ENCODE results near the gene GLB1L2.

The GLB1L2 gene

GRCh38 chr11:134399293-134399654 is 67.5 kb downstream of the GLB1L2 start:
- Histone ChIP-seq H3K27ac (ENCODE audit: low read depth, low read length) (no peak overlapping the region), H3K4me1 (ENCODE audit: control insufficient read depth, insufficient read depth, low read length) (peaks cover 6% of the 10 kb centered on the region; the same call in 1 of the 2 replicates), H3K9me3 (ENCODE audit: control insufficient read depth, insufficient read depth, low read depth, low read length) (no peaks in the 10 kb centered on the region), H3K27me3 (ENCODE audit: control insufficient read depth, insufficient read depth, low read length) (no peaks in the 10 kb centered on the region), H3K4me3 (ENCODE audit: low read depth, low read length) (no peak overlapping the region), H3K9ac (ENCODE audit: low read length) (no peak overlapping the region), H3K36me3 (ENCODE audit: control insufficient read depth, insufficient read depth, low read length) (no peaks in the 10 kb centered on the region)

GRCh38 chr11:134399996-134400395 is 68.2 kb downstream of the GLB1L2 start:
- Histone ChIP-seq H3K27ac (ENCODE audit: low read depth, low read length) (no peak overlapping the region), H3K36me3 (ENCODE audit: control insufficient read depth, insufficient read depth, low read length) (no peaks in the 10 kb centered on the region), H3K9ac (ENCODE audit: low read length) (no peak overlapping the region), H3K9me3 (ENCODE audit: control insufficient read depth, insufficient read depth, low read depth, low read length) (no peaks in the 10 kb centered on the region), H3K4me3 (ENCODE audit: low read depth, low read length) (no peak overlapping the region), H3K27me3 (ENCODE audit: control insufficient read depth, insufficient read depth, low read length) (no peaks in the 10 kb centered on the region), H3K4me1 (ENCODE audit: control insufficient read depth, insufficient read depth, low read length) (peaks cover 6% of the 10 kb centered on the region; the same call in 1 of the 2 replicates)

GRCh38 chr11:134401825-134402809 is 70.3 kb downstream of the GLB1L2 start:
- Histone ChIP-seq H3K36me3 (ENCODE audit: control insufficient read depth, insufficient read depth, low read length) (no peaks in the 10 kb centered on the region), H3K9ac (ENCODE audit: low read length) (no peak overlapping the region), H3K27ac (ENCODE audit: low read depth, low read length) (no peak overlapping the region), H3K27me3 (ENCODE audit: control insufficient read depth, insufficient read depth, low read length) (0 out of 2 replicates have a peak, but pooled peaks cover 2% of the 10 kb centered on the region), H3K4me3 (ENCODE audit: low read depth, low read length) (no peak overlapping the region), H3K9me3 (ENCODE audit: control insufficient read depth, insufficient read depth, low read depth, low read length) (no peaks in the 10 kb centered on the region), H3K4me1 (ENCODE audit: control insufficient read depth, insufficient read depth, low read length) (peaks cover 15% of the 10 kb centered on the region; the same call in 1 of the 2 replicates)

GRCh38 chr11:134402910-134403309 is 71.1 kb downstream of the GLB1L2 start:
- Histone ChIP-seq H3K9ac (ENCODE audit: low read length) (no peak overlapping the region), H3K27me3 (ENCODE audit: control insufficient read depth, insufficient read depth, low read length) (peaks cover 7% of the 10 kb centered on the region; the same call in 1 of the 2 replicates), H3K4me3 (ENCODE audit: low read depth, low read length) (no peak overlapping the region), H3K36me3 (ENCODE audit: control insufficient read depth, insufficient read depth, low read length) (no peaks in the 10 kb centered on the region), H3K27ac (ENCODE audit: low read depth, low read length) (no peak overlapping the region), H3K4me1 (ENCODE audit: control insufficient read depth, insufficient read depth, low read length) (peaks cover 20% of the 10 kb centered on the region; the same call in 1 of the 2 replicates), H3K9me3 (ENCODE audit: control insufficient read depth, insufficient read depth, low read depth, low read length) (no peaks in the 10 kb centered on the region)

GRCh38 chr11:134404575-134405341 is 73.0 kb downstream of the GLB1L2 start:
- Histone ChIP-seq H3K9ac (ENCODE audit: low read length) (no peak overlapping the region), H3K36me3 (ENCODE audit: control insufficient read depth, insufficient read depth, low read length) (no peaks in the 10 kb centered on the region), H3K9me3 (ENCODE audit: control insufficient read depth, insufficient read depth, low read depth, low read length) (no peaks in the 10 kb centered on the region), H3K27me3 (ENCODE audit: control insufficient read depth, insufficient read depth, low read length) (peaks cover 15% of the 10 kb centered on the region), H3K27ac (ENCODE audit: low read depth, low read length) (no peak overlapping the region), H3K4me1 (ENCODE audit: control insufficient read depth, insufficient read depth, low read length) (peaks cover 23% of the 10 kb centered on the region; the same call in 1 of the 2 replicates), H3K4me3 (ENCODE audit: low read depth, low read length) (no peak overlapping the region)

GRCh38 chr11:134405436-134405835 is 73.6 kb downstream of the GLB1L2 start:
- Histone ChIP-seq H3K4me1 (ENCODE audit: control insufficient read depth, insufficient read depth, low read length) (peaks cover 28% of the 10 kb centered on the region; the same call in 1 of the 2 replicates), H3K9me3 (ENCODE audit: control insufficient read depth, insufficient read depth, low read depth, low read length) (no peaks in the 10 kb centered on the region), H3K9ac (ENCODE audit: low read length) (no peak overlapping the region), H3K27ac (ENCODE audit: low read depth, low read length) (no peak overlapping the region), H3K4me3 (ENCODE audit: low read depth, low read length) (no peak overlapping the region), H3K27me3 (ENCODE audit: control insufficient read depth, insufficient read depth, low read length) (peaks cover 22% of the 10 kb centered on the region), H3K36me3 (ENCODE audit: control insufficient read depth, insufficient read depth, low read length) (no peaks in the 10 kb centered on the region)

- Histone ChIP-seq H3K4me3 (ENCODE audit: low read depth, low read length) (no peak overlapping the region), H3K9me3 (ENCODE audit: control insufficient read depth, insufficient read depth, low read depth, low read length) (no peaks in the 10 kb centered on the region), H3K27me3 (ENCODE audit: control insufficient read depth, insufficient read depth, low read length) (peaks cover 26% of the 10 kb centered on the region), H3K4me1 (ENCODE audit: control insufficient read depth, insufficient read depth, low read length) (peaks cover 33% of the 10 kb centered on the region), H3K27ac (ENCODE audit: low read depth, low read length) (no peak overlapping the region), H3K36me3 (ENCODE audit: control insufficient read depth, insufficient read depth, low read length) (no peaks in the 10 kb centered on the region), H3K9ac (ENCODE audit: low read length) (no peak overlapping the region)
Observed at GRCh38 chr11:134405841-134406240, 74.1 kb downstream of the GLB1L2 start.

- peaks cover 33% of the 10 kb centered on the region for H3K27me3 ChIP-seq (ENCODE audit: control insufficient read depth, insufficient read depth, low read length)
- H3K9me3 ChIP-seq (ENCODE audit: control insufficient read depth, insufficient read depth, low read depth, low read length), result no peaks in the 10 kb centered on the region
- H3K9ac ChIP-seq (ENCODE audit: low read length), result no peak overlapping the region
- no peaks in the 10 kb centered on the region for H3K36me3 ChIP-seq (ENCODE audit: control insufficient read depth, insufficient read depth, low read length)
- peaks cover 35% of the 10 kb centered on the region for H3K4me1 ChIP-seq (ENCODE audit: control insufficient read depth, insufficient read depth, low read length)
- H3K27ac ChIP-seq (ENCODE audit: low read depth, low read length), result no peak overlapping the region
- H3K4me3 ChIP-seq (ENCODE audit: low read depth, low read length), result no peak overlapping the region
Observed at GRCh38 chr11:134406264-134407185, 74.7 kb downstream of the GLB1L2 start.

- H3K9ac ChIP-seq (ENCODE audit: low read length), result no peak overlapping the region
- H3K27me3 ChIP-seq (ENCODE audit: control insufficient read depth, insufficient read depth, low read length), result peaks cover 34% of the 10 kb centered on the region
- no peak overlapping the region for H3K27ac ChIP-seq (ENCODE audit: low read depth, low read length)
- no peaks in the 10 kb centered on the region for H3K36me3 ChIP-seq (ENCODE audit: control insufficient read depth, insufficient read depth, low read length)
- H3K4me1 ChIP-seq (ENCODE audit: control insufficient read depth, insufficient read depth, low read length), result peaks cover 31% of the 10 kb centered on the region
- H3K9me3 ChIP-seq (ENCODE audit: control insufficient read depth, insufficient read depth, low read depth, low read length), result no peaks in the 10 kb centered on the region
- H3K4me3 ChIP-seq (ENCODE audit: low read depth, low read length), result no peak overlapping the region
Observed at GRCh38 chr11:134407321-134407828, 75.6 kb downstream of the GLB1L2 start.

GRCh38 chr11:134407923-134408322 is 76.1 kb downstream of the GLB1L2 start:
- H3K27ac ChIP-seq (ENCODE audit: low read depth, low read length), result no peak overlapping the region
- no peaks in the 10 kb centered on the region for H3K9me3 ChIP-seq (ENCODE audit: control insufficient read depth, insufficient read depth, low read depth, low read length)
- H3K4me1 ChIP-seq (ENCODE audit: control insufficient read depth, insufficient read depth, low read length), result peaks cover 30% of the 10 kb centered on the region
- H3K9ac ChIP-seq (ENCODE audit: low read length), result no peak overlapping the region
- peaks cover 38% of the 10 kb centered on the region for H3K27me3 ChIP-seq (ENCODE audit: control insufficient read depth, insufficient read depth, low read length)
- no peak overlapping the region for H3K4me3 ChIP-seq (ENCODE audit: low read depth, low read length)
- H3K36me3 ChIP-seq (ENCODE audit: control insufficient read depth, insufficient read depth, low read length), result no peaks in the 10 kb centered on the region
